Loucy (cell line): ENCODE data around the gene DCAF7.

Source experiments
- CTCF ChIP-seq: fragments of 200-600 bp; sonication (generic); conservative IDR thresholded peaks from 2 replicates; pipeline ENCODE4 v1.5.1; 2014; ENCODE audit warnings: mild to moderate bottlenecking, antibody characterized with exemption, low read length
- EZH2phosphoT487 ChIP-seq: fragments of 200-600 bp; IDR thresholded peaks from 2 replicates; pipeline ENCODE4 v1.6.1; 2018; ENCODE audit warnings: antibody characterized with exemption, mild to moderate bottlenecking, moderate library complexity, borderline replicate concordance

GRCh38 chr17:63568563-63568962 lies 18.3 kb downstream of the DCAF7 start:
- TF ChIP-seq EZH2phosphoT487 (no peak), CTCF (no peak)
